ENCODE data around the gene ZBTB8B. TPM values are rescaled to one million over a fixed set of nuclear protein-coding genes. Genes with fewer than 3 reads are reported as not detected.

The ZBTB8B gene
- total RNA-seq, 1 donor from 2014 or later, result 5.6 TPM

GRCh38 chr1:32501865-32502264 is 37.0 kb downstream of the ZBTB8B start:
- no peak for DNase-seq (ENCODE audit: low spot score)
- H3K27me3 ChIP-seq, result no peaks in the 10 kb centered on the region
- H3K27ac Mint-ChIP-seq, result peak overlapping the region; percentile 26
- H3K9me3 ChIP-seq (ENCODE audit: low read depth), result no peaks in the 10 kb centered on the region
- H3K79me2 ChIP-seq (ENCODE audit: low read depth), result no peaks in the 10 kb centered on the region
- no peak overlapping the region for H3K4me3 ChIP-seq
- H2AFZ ChIP-seq (replicated peaks), result no peak overlapping the region
- H3F3A ChIP-seq (ENCODE audit: low read depth), result peaks cover 31% of the 10 kb centered on the region
- peak overlapping the region; percentile 68 for H3K4me3 Mint-ChIP-seq
- no peaks in the 10 kb centered on the region for H3K9me3 Mint-ChIP-seq
- no peaks in the 10 kb centered on the region for H4K20me1 ChIP-seq (ENCODE audit: low read depth)
- peaks cover 7% of the 10 kb centered on the region for H3K27me3 Mint-ChIP-seq (ENCODE audit: insufficient read depth, low read depth)
- H3K36me3 Mint-ChIP-seq, result no peaks in the 10 kb centered on the region
- H3K4me1 ChIP-seq, result peaks cover 5% of the 10 kb centered on the region
- TF ChIP-seq EZH2phosphoT487 (IDR thresholded peaks at IDR 0.05) (no peak), CTCF (IDR thresholded peaks at IDR 0.05) (no peak), EZH2 (IDR thresholded peaks at IDR 0.05) (no peak)
- no peak overlapping the region for H3K4me2 ChIP-seq
- no peaks in the 10 kb centered on the region for H3K36me3 ChIP-seq
- H3K27ac ChIP-seq, result no peak overlapping the region
- peaks cover 11% of the 10 kb centered on the region for H3K4me1 Mint-ChIP-seq
- H3K9ac ChIP-seq, result no peak overlapping the region

- Histone ChIP-seq H3K4me1 (peaks cover 5% of the 10 kb centered on the region), H3K36me3 (no peaks in the 10 kb centered on the region), H3K27ac (no peak overlapping the region), H4K20me1 (ENCODE audit: low read depth) (no peaks in the 10 kb centered on the region), H3K4me3 (no peak overlapping the region), H3K27me3 (no peaks in the 10 kb centered on the region), H3F3A (ENCODE audit: low read depth) (peaks cover 31% of the 10 kb centered on the region), H2AFZ (replicated peaks) (no peak overlapping the region), H3K9ac (no peak overlapping the region), H3K9me3 (ENCODE audit: low read depth) (no peaks in the 10 kb centered on the region), H3K4me2 (no peak overlapping the region), H3K79me2 (ENCODE audit: low read depth) (no peaks in the 10 kb centered on the region)
- Mint-ChIP-seq H3K9me3 (no peaks in the 10 kb centered on the region), H3K36me3 (no peaks in the 10 kb centered on the region), H3K4me1 (peaks cover 11% of the 10 kb centered on the region), H3K4me3 (no peak overlapping the region), H3K27me3 (ENCODE audit: insufficient read depth, low read depth) (peaks cover 7% of the 10 kb centered on the region), H3K27ac (no peak overlapping the region)
- DNase-seq (ENCODE audit: low spot score), result no peak
- TF ChIP-seq CTCF (IDR thresholded peaks at IDR 0.05), result no peak
- no peak for TF ChIP-seq EZH2 (IDR thresholded peaks at IDR 0.05)
- no peak for TF ChIP-seq EZH2phosphoT487 (IDR thresholded peaks at IDR 0.05)
These were observed 38.3 kb downstream of the ZBTB8B start for GRCh38 chr1:32503153-32503552.

GRCh38 chr1:32507021-32507420 is 42.1 kb downstream of the ZBTB8B start:
- no peak for DNase-seq (ENCODE audit: low spot score)
- Histone ChIP-seq H4K20me1 (ENCODE audit: low read depth) (no peaks in the 10 kb centered on the region), H2AFZ (replicated peaks) (no peak overlapping the region), H3K79me2 (ENCODE audit: low read depth) (no peaks in the 10 kb centered on the region), H3K27ac (no peak overlapping the region), H3K36me3 (no peaks in the 10 kb centered on the region), H3K27me3 (no peaks in the 10 kb centered on the region), H3K4me2 (no peak overlapping the region), H3K4me1 (no peaks in the 10 kb centered on the region), H3K9me3 (ENCODE audit: low read depth) (no peaks in the 10 kb centered on the region), H3K9ac (no peak overlapping the region), H3F3A (ENCODE audit: low read depth) (peaks cover 9% of the 10 kb centered on the region), H3K4me3 (no peak overlapping the region)
- no peak overlapping the region for H3K27ac Mint-ChIP-seq
- peaks cover 5% of the 10 kb centered on the region for H3K27me3 Mint-ChIP-seq (ENCODE audit: insufficient read depth, low read depth)
- TF ChIP-seq EZH2 (IDR thresholded peaks at IDR 0.05) (no peak), EZH2phosphoT487 (IDR thresholded peaks at IDR 0.05) (no peak), CTCF (IDR thresholded peaks at IDR 0.05) (no peak)
- peaks cover 3% of the 10 kb centered on the region for H3K9me3 Mint-ChIP-seq
- H3K36me3 Mint-ChIP-seq, result no peaks in the 10 kb centered on the region
- peaks cover 3% of the 10 kb centered on the region for H3K4me1 Mint-ChIP-seq
- H3K4me3 Mint-ChIP-seq, result no peak overlapping the region

Measured in neural progenitor cell (in vitro differentiated cells).